Dorsolateral prefrontal cortex (tissue), 118 donors: ENCODE measurements around the gene SMAD1. TPM values are rescaled to one million over a fixed set of nuclear protein-coding genes. Genes with fewer than 3 reads are reported as not detected.

Experiments used
- total RNA-seq, 120 experiments: library from RNA; stranded (reverse); gene quantifications; one replicate each; pipeline versions ENCODE4 v1.2.3 to v1.2.4, GENCODE V29; 2022

The SMAD1 gene
- total RNA-seq, 120 experiments from 2014 or later = 18.8 to 78.1 (median 34.1) TPM

Other genes with a start within 250 kb of the SMAD1 start
- 10 to 100 TPM in 34 of 120 experiments, 1 to 10 TPM in 86; 4.6 to 14.0 (median 8.6) TPM for gene MMAA, start 137.5 kb downstream of the SMAD1 start, total RNA-seq
- under 1 TPM in 1 of 120 experiments, not detected in 119; 0.52 TPM for gene C4orf51, start 198.3 kb downstream of the SMAD1 start, total RNA-seq